Hepatocyte (in vitro differentiated cells): ENCODE data around the gene ADGRA3. TPM values are rescaled to one million over a fixed set of nuclear protein-coding genes. Genes with fewer than 3 reads are reported as not detected.

Experiments
- DNase-seq: peaks from one replicate; pipeline ENCODE4 v3.0.0-alpha.2; 2016; ENCODE audit warnings: low spot score
- H2AFZ ChIP-seq: fragments of 200-600 bp; sonication (generic); 2 replicates; pipeline ENCODE4 v1.6.0; 2016; ENCODE audit warnings: antibody characterized with exemption, mild to moderate bottlenecking
- H3K27ac ChIP-seq: fragments of 200-600 bp; sonication (generic); 2 replicates; pipeline ENCODE4 v1.5.1; 2016; ENCODE audit warnings: mild to moderate bottlenecking
- H3K27me3 ChIP-seq: fragments of 200-600 bp; sonication (generic); 2 replicates; pipeline ENCODE4 v1.6.1; 2016
- H3K36me3 ChIP-seq: fragments of 200-600 bp; sonication (generic); replicated peaks from 2 replicates; pipeline ENCODE4 v1.5.1; 2016; ENCODE audit warnings: low read depth; ENCODE audit not compliant: insufficient read depth
- H3K4me1 ChIP-seq: fragments of 200-600 bp; sonication (generic); 2 replicates; pipeline ENCODE4 v1.5.1; 2016; ENCODE audit warnings: mild to moderate bottlenecking, moderate library complexity; ENCODE audit not compliant: insufficient read depth
- H3K4me2 ChIP-seq: fragments of 200-600 bp; sonication (generic); 2 replicates; pipeline ENCODE4 v1.6.0; 2016
- H3K4me3 ChIP-seq: fragments of 200-600 bp; sonication (generic); 2 replicates; pipeline ENCODE4 v1.5.1; 2016; ENCODE audit warnings: mild to moderate bottlenecking
- H3K79me2 ChIP-seq: fragments of 200-600 bp; sonication (generic); 2 replicates; pipeline ENCODE4 v1.6.0; 2017; ENCODE audit warnings: mild to moderate bottlenecking
- H3K9me2 ChIP-seq: fragments of 200-600 bp; sonication (generic); replicated peaks from 2 replicates; pipeline ENCODE4 v1.6.0; 2017; ENCODE audit warnings: mild to moderate bottlenecking; ENCODE audit not compliant: insufficient read depth
- H3K9me3 ChIP-seq: fragments of 200-600 bp; sonication (generic); 2 replicates; pipeline ENCODE4 v1.5.1; 2016; ENCODE audit warnings: low read depth, mild to moderate bottlenecking
- H4K20me1 ChIP-seq: fragments of 200-600 bp; sonication (generic); 2 replicates; pipeline ENCODE4 v1.6.0; 2016; ENCODE audit warnings: mild to moderate bottlenecking; ENCODE audit not compliant: insufficient read depth, poor library complexity, severe bottlenecking
- EZH2 ChIP-seq: fragments of 200-600 bp; sonication (generic); IDR thresholded peaks from 2 replicates; pipeline ENCODE4 v1.6.1; 2016; ENCODE audit warnings: antibody characterized with exemption, mild to moderate bottlenecking, borderline replicate concordance
- EZH2phosphoT487 ChIP-seq: fragments of 200-600 bp; sonication (generic); IDR thresholded peaks from one replicate; pipeline ENCODE4 v1.6.1; 2018; ENCODE audit warnings: antibody characterized with exemption, mild to moderate bottlenecking, low read depth, moderate library complexity; ENCODE audit not compliant: unreplicated experiment, severe bottlenecking
- WGBS: methylation state at CpG from one replicate; pipeline ENCODE4 v1.1.6; 2016; ENCODE audit warnings: low lambda C conversion rate; ENCODE audit errors: missing lambda C conversion rate; 5-methylcytosine and 5-hydroxymethylcytosine counted together
- polyA plus RNA-seq: library from polyadenylated mRNA; unstranded; fragments of >200 nt; fragmentation: Nextera tagmentation; extraction: Ambion mirVana; gene quantifications from 2 replicates; pipeline ENCODE4 v1.2.1, GENCODE V29; 2016
- total RNA-seq: library from RNA; depleted of rRNA; stranded (reverse); fragments of >200 nt; gene quantifications from 2 replicates; pipeline ENCODE4 v1.2.3, GENCODE V29; 2014
- TF ChIP-seq, protein P1 (sequence below): fragments of 200-600 bp; sonication (generic); IDR thresholded peaks from 2 replicates; pipeline ENCODE4 v1.5.1; 2016; ENCODE audit warnings: antibody characterized with exemption, mild to moderate bottlenecking; ENCODE audit not compliant: poor library complexity

ADGRA3 gene
- total and polyA plus RNA-seq, 2 experiments from 2014 or later = 21.2 to 61.6 TPM

DNA sequence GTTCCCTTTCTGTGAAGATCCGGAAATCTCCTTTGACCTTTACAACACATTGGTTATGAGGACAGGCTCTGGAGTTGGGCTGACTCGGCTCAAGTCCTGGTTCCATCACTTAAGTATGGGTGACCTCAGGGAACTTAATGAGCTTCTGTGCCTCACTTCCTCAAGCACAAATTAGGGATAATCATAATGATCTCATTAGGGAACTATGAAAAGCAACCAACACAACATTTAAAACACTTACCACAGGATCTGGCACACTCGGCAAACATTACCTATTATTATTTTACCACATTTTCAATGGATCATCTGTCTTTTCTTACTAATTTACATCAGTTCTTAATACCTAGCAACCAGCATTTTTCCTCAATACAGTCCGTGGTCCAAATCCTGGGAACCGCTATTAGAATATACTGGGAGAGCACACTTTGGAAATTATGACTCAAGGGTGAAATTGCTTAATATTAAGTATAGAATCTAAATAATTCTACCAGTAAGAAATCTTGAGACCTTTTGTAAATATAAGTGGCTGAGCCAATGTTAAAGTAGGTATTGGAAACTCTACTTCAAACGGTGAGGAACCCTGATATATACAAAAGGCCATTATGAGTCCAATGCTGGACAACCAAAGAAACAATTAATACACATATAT is 19.6 kb downstream of the ADGRA3 start:
- Histone ChIP-seq H3K4me2 (no peak overlapping the region), H4K20me1 (no peaks in the 10 kb centered on the region)

DNA sequence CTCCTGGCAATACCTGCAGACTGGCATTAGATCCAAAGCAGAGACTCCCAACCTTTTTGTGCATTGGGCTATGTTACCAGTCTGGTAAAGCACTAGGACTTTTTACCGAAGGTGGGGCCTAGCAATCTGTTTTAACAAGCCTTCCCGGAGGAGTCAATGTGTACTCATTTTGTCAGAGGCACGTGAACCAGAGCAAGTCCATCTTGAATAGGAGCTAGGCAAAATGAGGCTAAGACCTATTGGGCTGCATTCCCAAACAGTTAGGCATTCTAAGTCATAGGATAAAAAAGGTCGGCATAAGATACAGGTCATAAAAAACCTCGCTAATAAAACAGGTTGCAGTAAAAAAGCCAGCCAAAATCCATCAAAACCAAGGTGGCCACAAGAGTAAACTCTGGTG is 22.3 kb downstream of the ADGRA3 start:
- no peaks in the 10 kb centered on the region for H3K9me2 ChIP-seq
- no peak overlapping the region for H3K4me3 ChIP-seq
- no peak overlapping the region for H3K4me2 ChIP-seq
- no peaks in the 10 kb centered on the region for H3K27me3 ChIP-seq
- no peak for DNase-seq
- H3K27ac ChIP-seq = no peak overlapping the region
- H4K20me1 ChIP-seq = no peaks in the 10 kb centered on the region
- H3K79me2 ChIP-seq = peaks cover 82% of the 10 kb centered on the region
- H3K36me3 ChIP-seq = no peaks in the 10 kb centered on the region
- peaks cover 11% of the 10 kb centered on the region for H3K4me1 ChIP-seq
- H3K9me3 ChIP-seq = no peaks in the 10 kb centered on the region
- WGBS = 89% methylated on average over 5 of the region's 5 CpGs
- H2AFZ ChIP-seq = no peak overlapping the region
- no peak for TF ChIP-seq EZH2phosphoT487
- TF ChIP-seq EZH2 = no peak
- TF ChIP-seq, protein P1, sequence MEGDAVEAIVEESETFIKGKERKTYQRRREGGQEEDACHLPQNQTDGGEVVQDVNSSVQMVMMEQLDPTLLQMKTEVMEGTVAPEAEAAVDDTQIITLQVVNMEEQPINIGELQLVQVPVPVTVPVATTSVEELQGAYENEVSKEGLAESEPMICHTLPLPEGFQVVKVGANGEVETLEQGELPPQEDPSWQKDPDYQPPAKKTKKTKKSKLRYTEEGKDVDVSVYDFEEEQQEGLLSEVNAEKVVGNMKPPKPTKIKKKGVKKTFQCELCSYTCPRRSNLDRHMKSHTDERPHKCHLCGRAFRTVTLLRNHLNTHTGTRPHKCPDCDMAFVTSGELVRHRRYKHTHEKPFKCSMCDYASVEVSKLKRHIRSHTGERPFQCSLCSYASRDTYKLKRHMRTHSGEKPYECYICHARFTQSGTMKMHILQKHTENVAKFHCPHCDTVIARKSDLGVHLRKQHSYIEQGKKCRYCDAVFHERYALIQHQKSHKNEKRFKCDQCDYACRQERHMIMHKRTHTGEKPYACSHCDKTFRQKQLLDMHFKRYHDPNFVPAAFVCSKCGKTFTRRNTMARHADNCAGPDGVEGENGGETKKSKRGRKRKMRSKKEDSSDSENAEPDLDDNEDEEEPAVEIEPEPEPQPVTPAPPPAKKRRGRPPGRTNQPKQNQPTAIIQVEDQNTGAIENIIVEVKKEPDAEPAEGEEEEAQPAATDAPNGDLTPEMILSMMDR = no peak

More for the DNA sequence above, 19.6 kb downstream of the ADGRA3 start:
- no peak overlapping the region for H3K27ac ChIP-seq
- DNase-seq = no peak
- WGBS = 94% methylated on average over 6 of the region's 6 CpGs
- no peak overlapping the region for H3K4me3 ChIP-seq
- no peaks in the 10 kb centered on the region for H3K36me3 ChIP-seq
- H3K27me3 ChIP-seq = no peaks in the 10 kb centered on the region
- H3K9me2 ChIP-seq = no peaks in the 10 kb centered on the region
- H2AFZ ChIP-seq = no peak overlapping the region
- peaks cover 86% of the 10 kb centered on the region for H3K79me2 ChIP-seq
- peaks cover 18% of the 10 kb centered on the region for H3K4me1 ChIP-seq
- no peak for TF ChIP-seq EZH2
- no peak for TF ChIP-seq EZH2phosphoT487
- TF ChIP-seq, protein P1 = no peak
- H3K9me3 ChIP-seq = no peaks in the 10 kb centered on the region

DNA sequence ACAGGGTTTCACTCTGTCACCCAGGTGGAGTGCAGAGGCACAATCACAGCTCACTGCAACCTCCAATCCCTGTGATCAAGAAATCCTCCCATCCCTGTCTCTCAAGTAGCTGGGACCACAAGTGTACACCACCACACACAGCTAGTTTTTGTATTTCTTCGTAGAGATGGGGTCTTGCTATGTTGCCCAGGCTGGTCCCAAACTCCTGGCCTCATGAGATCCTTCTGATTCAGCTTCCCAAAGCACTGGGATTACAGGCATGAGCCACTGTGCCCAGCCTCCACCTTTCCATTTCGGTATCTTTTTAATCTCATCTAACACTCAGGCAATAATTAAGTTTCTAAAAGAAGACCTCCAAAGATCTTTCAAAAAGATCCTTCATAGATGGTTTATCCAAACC is 22.9 kb downstream of the ADGRA3 start:
- Histone ChIP-seq H3K9me2 (no peaks in the 10 kb centered on the region), H3K9me3 (no peaks in the 10 kb centered on the region), H3K79me2 (peaks cover 83% of the 10 kb centered on the region), H3K4me1 (peaks cover 11% of the 10 kb centered on the region), H3K27ac (no peak overlapping the region), H3K27me3 (no peaks in the 10 kb centered on the region), H3K4me2 (no peak overlapping the region), H3K4me3 (no peak overlapping the region), H3K36me3 (no peaks in the 10 kb centered on the region), H2AFZ (no peak overlapping the region), H4K20me1 (no peaks in the 10 kb centered on the region)
- WGBS = 100% methylated on average over 2 of the region's 2 CpGs
- TF ChIP-seq EZH2phosphoT487 (no peak), EZH2 (no peak)
- TF ChIP-seq, protein P1 = no peak
- no peak for DNase-seq
